Measurements from ENCODE around the gene PIK3CD. TPM values are rescaled to one million over a fixed set of nuclear protein-coding genes. Genes with fewer than 3 reads are reported as not detected.
"Not testable (repeated sequence)": the region's sequence is repeated elsewhere in the genome, so short reads cannot be mapped to it uniquely, and the experiment has no call there.

PIK3CD gene
- total RNA-seq, 1 donor from 2014 or later, result 3.0 TPM

- intact Hi-C loops (cut with DNase I), result no loop called here
- no peak for DNase-seq (ENCODE audit: low spot score)
Measured at GRCh38 chr1:9653210-9653490, 1.6 kb downstream of the PIK3CD start.

- no peak for DNase-seq (ENCODE audit: low spot score)
Measured at GRCh38 chr1:9653491-9654050, 2.0 kb downstream of the PIK3CD start.

GRCh38 chr1:9654051-9654833 is 2.7 kb downstream of the PIK3CD start:
- peak; percentile 79 for DNase-seq (ENCODE audit: low spot score)
- intact Hi-C loops (cut with DNase I), result no loop called here

More at GRCh38 chr1:9653491-9654050, 2.0 kb downstream of the PIK3CD start:
- intact Hi-C loops (cut with DNase I), result no loop called here

GRCh38 chr1:9654834-9655723 is 3.5 kb downstream of the PIK3CD start:
- intact Hi-C loops (cut with DNase I), result no loop called here
- DNase-seq (ENCODE audit: low spot score), result no peak

GRCh38 chr1:9655836-9656235 is 4.3 kb downstream of the PIK3CD start:
- intact Hi-C loops (cut with DNase I), result no loop called here
- DNase-seq (ENCODE audit: low spot score), result no peak

GRCh38 chr1:9657521-9658032 is 6.0 kb downstream of the PIK3CD start:
- intact Hi-C loops (cut with DNase I), result no loop called here
- DNase-seq (ENCODE audit: low spot score), result no peak

GRCh38 chr1:9658199-9658598 is 6.7 kb downstream of the PIK3CD start:
- DNase-seq (ENCODE audit: low spot score), result no peak
- intact Hi-C loops (cut with DNase I), result no loop called here

GRCh38 chr1:9659328-9659727 is 7.8 kb downstream of the PIK3CD start:
- DNase-seq (ENCODE audit: low spot score), result no peak
- intact Hi-C loops (cut with DNase I), result no loop called here

GRCh38 chr1:9663257-9663656 is 11.7 kb downstream of the PIK3CD start:
- DNase-seq (ENCODE audit: low spot score), result no peak
- intact Hi-C loops (cut with DNase I), result no loop called here

- intact Hi-C loops (cut with DNase I), result no loop called here
- DNase-seq (ENCODE audit: low spot score), result no peak
Measured at GRCh38 chr1:9665193-9665592, 13.7 kb downstream of the PIK3CD start.

GRCh38 chr1:9668080-9668479 is 16.5 kb downstream of the PIK3CD start:
- intact Hi-C loops (cut with DNase I), result no loop called here
- DNase-seq (ENCODE audit: low spot score), result no peak

GRCh38 chr1:9670085-9670484 is 18.6 kb downstream of the PIK3CD start:
- DNase-seq (ENCODE audit: low spot score), result no peak
- intact Hi-C loops (cut with DNase I), result no loop called here

- intact Hi-C loops (cut with DNase I), result no loop called here
- no peak for DNase-seq (ENCODE audit: low spot score)
Measured at GRCh38 chr1:9671377-9672140, 20.0 kb downstream of the PIK3CD start.

- DNase-seq (ENCODE audit: low spot score), result no peak
- intact Hi-C loops (cut with DNase I), result no loop called here
Measured at GRCh38 chr1:9672444-9672843, 20.9 kb downstream of the PIK3CD start.

- DNase-seq (ENCODE audit: low spot score), result no peak
Measured at GRCh38 chr1:9675393-9675792, 23.9 kb downstream of the PIK3CD start.

GRCh38 chr1:9676128-9676527 is 24.6 kb downstream of the PIK3CD start:
- intact Hi-C loops (cut with DNase I), result not testable (repeated sequence)

More at GRCh38 chr1:9675393-9675792, 23.9 kb downstream of the PIK3CD start:
- intact Hi-C loops (cut with DNase I), result no loop called here

GRCh38 chr1:9676815-9677393 is 25.4 kb downstream of the PIK3CD start:
- intact Hi-C loops (cut with DNase I), result no loop called here
- no peak for DNase-seq (ENCODE audit: low spot score)

More at GRCh38 chr1:9676128-9676527, 24.6 kb downstream of the PIK3CD start:
- DNase-seq (ENCODE audit: low spot score), result not testable (repeated sequence)

GRCh38 chr1:9680091-9680490 is 28.6 kb downstream of the PIK3CD start:
- intact Hi-C loops (cut with DNase I), result no loop called here

GRCh38 chr1:9680828-9681227 is 29.3 kb downstream of the PIK3CD start:
- DNase-seq (ENCODE audit: low spot score), result no peak
- intact Hi-C loops (cut with DNase I), result no loop called here

More at GRCh38 chr1:9680091-9680490, 28.6 kb downstream of the PIK3CD start:
- DNase-seq (ENCODE audit: low spot score), result no peak

All from cardiac septum (tissue), 1 donor.